ENCODE measurements around the gene PDS5B. TPM values are rescaled to one million over a fixed set of nuclear protein-coding genes. Genes with fewer than 3 reads are reported as not detected.
"Not testable (repeated sequence)": the region's sequence is repeated elsewhere in the genome, so short reads cannot be mapped to it uniquely, and the experiment has no call there.

Gene PDS5B
- total RNA-seq, 1 donor from 2014 or later, result 72.4 TPM

- H3K27me3 Mint-ChIP-seq (ENCODE audit: unreplicated experiment), result no peaks in the 10 kb centered on the region
- no peak overlapping the region for H3K4me3 Mint-ChIP-seq (ENCODE audit: unreplicated experiment)
- no peaks in the 10 kb centered on the region for H3K36me3 Mint-ChIP-seq (ENCODE audit: unreplicated experiment)
Observed at GRCh38 chr13:32824061-32824460, 237.8 kb downstream of the PDS5B start.

DNA sequence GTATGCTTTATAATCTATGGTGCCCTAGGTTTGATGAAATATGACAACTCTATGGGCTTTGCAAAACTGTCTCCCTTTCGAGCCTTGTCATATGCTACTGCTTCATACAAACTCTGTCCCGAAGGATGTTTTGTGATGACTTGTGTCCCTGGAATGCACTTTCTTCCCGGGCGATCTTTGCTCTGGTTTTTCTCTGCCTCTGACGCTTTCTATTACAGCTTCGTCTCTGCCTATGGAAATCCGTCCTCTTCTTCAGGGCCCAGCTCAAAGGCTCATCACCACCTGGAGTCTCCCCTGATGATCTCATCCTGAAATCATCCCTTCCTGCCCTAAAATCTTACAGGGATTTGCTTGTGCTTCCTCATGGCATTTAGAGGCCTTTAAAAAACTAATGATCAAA, 238.4 kb downstream of the PDS5B start:
- DNase-seq (ENCODE audit: extremely low spot score, unreplicated experiment), result no peak
- H3K27me3 Mint-ChIP-seq (ENCODE audit: unreplicated experiment), result no peaks in the 10 kb centered on the region
- TF ChIP-seq CTCF (IDR thresholded peaks at IDR 0.05), result no peak
- H3K9me3 Mint-ChIP-seq (ENCODE audit: unreplicated experiment), result no peaks in the 10 kb centered on the region
- H3K4me1 Mint-ChIP-seq (ENCODE audit: unreplicated experiment), result peaks cover 37% of the 10 kb centered on the region
- H3K36me3 Mint-ChIP-seq (ENCODE audit: unreplicated experiment), result no peaks in the 10 kb centered on the region
- H3K27ac Mint-ChIP-seq (ENCODE audit: unreplicated experiment), result peak overlapping the region; percentile 27
- peak overlapping the region; percentile 1 for H3K4me3 Mint-ChIP-seq (ENCODE audit: unreplicated experiment)

More at GRCh38 chr13:32824061-32824460, 237.8 kb downstream of the PDS5B start:
- DNase-seq (ENCODE audit: extremely low spot score, unreplicated experiment), result no peak
- TF ChIP-seq CTCF (IDR thresholded peaks at IDR 0.05), result no peak
- Mint-ChIP-seq H3K4me1 (ENCODE audit: unreplicated experiment) (peaks cover 31% of the 10 kb centered on the region), H3K9me3 (ENCODE audit: unreplicated experiment) (no peaks in the 10 kb centered on the region), H3K27ac (ENCODE audit: unreplicated experiment) (no peak overlapping the region)

- no peak for TF ChIP-seq CTCF (IDR thresholded peaks at IDR 0.05)
Observed at GRCh38 chr13:32825481-32825880, 239.2 kb downstream of the PDS5B start.

GRCh38 chr13:32826372-32826771, 240.1 kb downstream of the PDS5B start:
- H3K36me3 Mint-ChIP-seq (ENCODE audit: unreplicated experiment); H3K9me3 Mint-ChIP-seq (ENCODE audit: unreplicated experiment); H3K4me3 Mint-ChIP-seq (ENCODE audit: unreplicated experiment); DNase-seq (ENCODE audit: extremely low spot score, unreplicated experiment); H3K27ac Mint-ChIP-seq (ENCODE audit: unreplicated experiment); H3K27me3 Mint-ChIP-seq (ENCODE audit: unreplicated experiment): not testable (repeated sequence)
- H3K4me1 Mint-ChIP-seq (ENCODE audit: unreplicated experiment), result peaks cover 48% of the 10 kb centered on the region

More at GRCh38 chr13:32825481-32825880, 239.2 kb downstream of the PDS5B start:
- no peak overlapping the region for H3K27ac Mint-ChIP-seq (ENCODE audit: unreplicated experiment)
- no peaks in the 10 kb centered on the region for H3K27me3 Mint-ChIP-seq (ENCODE audit: unreplicated experiment)
- H3K4me3 Mint-ChIP-seq (ENCODE audit: unreplicated experiment), result no peak overlapping the region
- no peak for DNase-seq (ENCODE audit: extremely low spot score, unreplicated experiment)
- no peaks in the 10 kb centered on the region for H3K36me3 Mint-ChIP-seq (ENCODE audit: unreplicated experiment)
- peaks cover 45% of the 10 kb centered on the region for H3K4me1 Mint-ChIP-seq (ENCODE audit: unreplicated experiment)
- no peaks in the 10 kb centered on the region for H3K9me3 Mint-ChIP-seq (ENCODE audit: unreplicated experiment)

Other genes with a start within 250 kb of the PDS5B start
- gene N4BP2L1, start 158.3 kb upstream of the PDS5B start, total RNA-seq, result 9.8 and 10.2 TPM in 2 replicates
- 138 and 148 TPM in 2 replicates for gene N4BP2L2, start 47.7 kb upstream of the PDS5B start, total RNA-seq